Panc1 (cell line): ENCODE measurements around the gene RIPK3. TPM values are rescaled to one million over a fixed set of nuclear protein-coding genes. Genes with fewer than 3 reads are reported as not detected.

Experiments
- ATAC-seq: fragments of 200-7000 bp; cut with Tn5 transposase; 2 replicates; pipeline ENCODE4 v1.9.1; 2020; ENCODE audit warnings: mild to moderate bottlenecking, moderate library complexity
- BruUV-seq: library from RNA; stranded (reverse); fragments of 400-500 nt; replicated peaks from 2 replicates; lab custom pipeline; 2021; lab: Mats Ljungman, UMichigan
- CTCF ChIA-PET: fragments of 300-600 bp; sonication (Branson Sonifier 250); formaldehyde crosslinking; loops from one replicate; lab custom pipeline; 2022; ENCODE audit warnings: antibody characterized with exemption; lab: Charles Lee
- POLR2A ChIA-PET: fragments of 300-600 bp; sonication (Branson Sonifier 250); formaldehyde crosslinking; loops from one replicate; lab custom pipeline; 2022; ENCODE audit warnings: antibody characterized with exemption; lab: Charles Lee
- DNase-seq: peaks from one replicate; pipeline ENCODE4 v3.0.0-alpha.2; 2010; ENCODE audit warnings: low read depth, low spot score
- H3K27ac ChIP-seq: 2 replicates; pipeline ENCODE4 v1.5.1; 2011; ENCODE audit warnings: mild to moderate bottlenecking, low read length, inconsistent platforms
- H3K27me3 ChIP-seq: fragments of 200-500 bp; sonication (Bioruptor generic); 2 replicates; pipeline ENCODE4 v1.6.0; 2014; ENCODE audit warnings: low read length, inconsistent platforms; ENCODE audit not compliant: control insufficient read depth, insufficient read depth
- H3K36me3 ChIP-seq: fragments of 200-500 bp; sonication (Bioruptor generic); 2 replicates; pipeline ENCODE4 v1.5.1; 2014; ENCODE audit warnings: inconsistent platforms, mild to moderate bottlenecking, low read length, moderate library complexity; ENCODE audit not compliant: control insufficient read depth, insufficient read depth
- H3K4me1 ChIP-seq: 2 replicates; pipeline ENCODE4 v1.5.1; 2011; ENCODE audit warnings: inconsistent platforms, mild to moderate bottlenecking, low read length, moderate library complexity; ENCODE audit not compliant: control insufficient read depth, insufficient read depth
- H3K4me3 ChIP-seq, 2 experiments: 2 replicates each; pipeline ENCODE4 v1.5.1; 2011 to 2012; ENCODE audit warnings: low read depth in 2 of 2, low read length in 2 of 2, mild to moderate bottlenecking in 2 of 2, inconsistent platforms in 1 of 2, moderate library complexity in 1 of 2
- H3K9me3 ChIP-seq: fragments of 200-500 bp; sonication (Bioruptor generic); 2 replicates; pipeline ENCODE4 v1.5.1; 2014; ENCODE audit warnings: low read depth, mild to moderate bottlenecking, inconsistent platforms, low read length, moderate library complexity; ENCODE audit not compliant: control insufficient read depth, insufficient read depth
- POLR2AphosphoS5 ChIP-seq: IDR thresholded peaks from 2 replicates; pipeline ENCODE4 v1.6.1; 2012; ENCODE audit warnings: mild to moderate bottlenecking, low read depth, low read length, moderate library complexity
- SIN3A ChIP-seq: IDR thresholded peaks from 2 replicates; pipeline ENCODE4 v1.6.1; 2012; ENCODE audit warnings: low read depth, mild to moderate bottlenecking, low read length, moderate library complexity, borderline replicate concordance; ENCODE audit not compliant: insufficient read depth
- TCF7L2 ChIP-seq: IDR thresholded peaks from 2 replicates; pipeline ENCODE4 v1.6.1; 2011; ENCODE audit warnings: mild to moderate bottlenecking, low read depth, low read length, inconsistent platforms
- in situ Hi-C: cut with HindIII; loops from 2 replicates; pipeline ENCODE4 v1.10.0; 2016; ENCODE audit warnings: low sequenced_read_pairs, low pct_unique_long_range_greater_than_20kb
- intact Hi-C: fragments of 100-400 bp; cut with micrococcal nuclease; formaldehyde crosslinking; loops from one replicate; pipeline ENCODE4 v1.10.0; 2022; ENCODE audit not compliant: unreplicated experiment
- total RNA-seq: library from RNA; stranded (reverse); gene quantifications from one replicate; pipeline ENCODE4 v1.2.1, GENCODE V29; 2021; ENCODE audit not compliant: unreplicated experiment
- TF ChIP-seq, protein P1 (sequence below): fragments of 450-650 bp; IDR thresholded peaks from 2 replicates; pipeline ENCODE4 v1.5.1; 2017; ENCODE audit warnings: mild to moderate bottlenecking
- TF ChIP-seq, protein P2 (sequence below), 2 experiments: IDR thresholded peaks; 2 replicates each; pipeline ENCODE4 v1.6.1; 2011 to 2012; ENCODE audit warnings: low read depth in 2 of 2, control low read depth in 1 of 2, low read length in 1 of 2, mild to moderate bottlenecking in 1 of 2, moderate library complexity in 1 of 2; ENCODE audit not compliant: insufficient read depth in 1 of 2

Gene RIPK3
- total RNA-seq, 1 experiment from 2014 or later: not detected

DNA sequence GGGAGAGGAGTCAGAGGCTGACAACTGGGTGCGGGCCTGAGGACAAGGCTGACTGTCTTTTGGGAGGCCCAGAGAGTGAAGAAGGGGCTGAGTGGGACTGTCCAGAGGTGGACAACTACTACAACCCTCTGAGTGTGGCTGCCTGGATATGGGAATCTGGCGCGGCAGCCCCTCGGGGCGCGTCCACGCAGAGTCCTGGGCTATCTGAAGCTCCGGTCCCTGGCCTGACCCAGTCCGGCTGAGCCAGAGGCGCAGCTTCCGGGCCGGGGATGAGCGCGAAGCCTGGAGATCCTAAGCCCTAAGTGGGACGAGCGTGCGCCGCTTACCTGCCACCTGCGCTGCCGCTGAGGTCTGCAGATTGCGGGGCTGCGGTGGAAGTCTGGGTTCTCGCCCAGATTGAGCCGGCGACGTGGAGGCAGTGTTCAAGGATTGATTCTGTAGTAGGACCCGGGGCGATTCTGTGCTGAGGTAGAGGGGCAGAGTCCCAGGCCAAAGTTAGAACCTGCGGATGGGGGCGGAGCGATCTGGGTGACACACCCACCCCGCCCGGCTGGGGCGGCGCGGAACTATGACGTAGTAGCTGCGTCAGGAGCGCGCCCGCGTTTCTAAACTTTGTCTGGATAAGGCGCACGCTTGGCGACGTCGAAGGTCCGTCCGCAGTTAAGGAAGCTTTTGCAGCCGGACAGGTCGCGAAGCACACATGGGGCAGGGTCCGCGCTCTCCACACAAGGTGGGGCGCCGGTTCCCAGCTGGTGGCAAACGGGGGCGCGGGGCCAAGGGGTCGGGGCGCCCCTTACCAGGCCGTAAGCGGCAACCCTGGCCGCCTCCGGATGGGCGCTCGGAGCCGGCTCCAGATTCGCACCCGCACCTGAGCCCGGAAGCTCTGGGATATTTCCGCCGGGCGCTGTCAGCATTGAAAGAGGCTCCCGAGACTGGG is 40.3 kb downstream of the RIPK3 start, which contains the start of the genes DHRS1 and NOP9:
Gene DHRS1, minus strand, starts transcription at position 526 of the 937 bp plus-strand sequence. CDS start 674 bp downstream, outside the sequence.
Gene NOP9, plus strand, starts transcription at position 596 of the 937 bp plus-strand sequence. Its CDS starts 105 bp downstream, at position 701.
- peak within 1 kb of the TSS; percentile 77 for H3K27ac ChIP-seq
- DNase-seq (peak; percentile 46), ATAC-seq (peak; percentile 87)
- TSS peak; percentile 70 for BruUV-seq
- H3K27me3 ChIP-seq: no peaks in the 10 kb centered on the region
- H3K9me3 ChIP-seq: no peaks in the 10 kb centered on the region
- ChIA-PET POLR2A (interaction anchor here (0.6 to 0.7 kb wide), 3 partner anchors 52 to 1430 kb away, joined by 3 to 10 read pairs (median 4); partner anchors contain the start of gene TINF2), CTCF (interaction anchor here (0.5 to 1.6 kb wide), 3 partner anchors 44 to 84 kb away, joined by 3 to 6 read pairs (median 3); partner anchors contain the start of genes MDP1 and TINF2)
- in situ Hi-C loops (no loop called here), intact Hi-C loops (no loop called here)
- H3K4me1 ChIP-seq: peaks cover 7% of the 10 kb centered on the region; the same call in 1 of the 2 replicates
- peak within 1 kb of the TSS; percentile 89 to 92 for H3K4me3 ChIP-seq
- TF ChIP-seq, protein P1, sequence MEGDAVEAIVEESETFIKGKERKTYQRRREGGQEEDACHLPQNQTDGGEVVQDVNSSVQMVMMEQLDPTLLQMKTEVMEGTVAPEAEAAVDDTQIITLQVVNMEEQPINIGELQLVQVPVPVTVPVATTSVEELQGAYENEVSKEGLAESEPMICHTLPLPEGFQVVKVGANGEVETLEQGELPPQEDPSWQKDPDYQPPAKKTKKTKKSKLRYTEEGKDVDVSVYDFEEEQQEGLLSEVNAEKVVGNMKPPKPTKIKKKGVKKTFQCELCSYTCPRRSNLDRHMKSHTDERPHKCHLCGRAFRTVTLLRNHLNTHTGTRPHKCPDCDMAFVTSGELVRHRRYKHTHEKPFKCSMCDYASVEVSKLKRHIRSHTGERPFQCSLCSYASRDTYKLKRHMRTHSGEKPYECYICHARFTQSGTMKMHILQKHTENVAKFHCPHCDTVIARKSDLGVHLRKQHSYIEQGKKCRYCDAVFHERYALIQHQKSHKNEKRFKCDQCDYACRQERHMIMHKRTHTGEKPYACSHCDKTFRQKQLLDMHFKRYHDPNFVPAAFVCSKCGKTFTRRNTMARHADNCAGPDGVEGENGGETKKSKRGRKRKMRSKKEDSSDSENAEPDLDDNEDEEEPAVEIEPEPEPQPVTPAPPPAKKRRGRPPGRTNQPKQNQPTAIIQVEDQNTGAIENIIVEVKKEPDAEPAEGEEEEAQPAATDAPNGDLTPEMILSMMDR: no peak
- peak; percentile 95; the same call in 1 of the 2 replicates for TF ChIP-seq SIN3A
- TF ChIP-seq POLR2AphosphoS5: peak; percentile 75
- TF ChIP-seq TCF7L2: no peak
- TF ChIP-seq, protein P2, sequence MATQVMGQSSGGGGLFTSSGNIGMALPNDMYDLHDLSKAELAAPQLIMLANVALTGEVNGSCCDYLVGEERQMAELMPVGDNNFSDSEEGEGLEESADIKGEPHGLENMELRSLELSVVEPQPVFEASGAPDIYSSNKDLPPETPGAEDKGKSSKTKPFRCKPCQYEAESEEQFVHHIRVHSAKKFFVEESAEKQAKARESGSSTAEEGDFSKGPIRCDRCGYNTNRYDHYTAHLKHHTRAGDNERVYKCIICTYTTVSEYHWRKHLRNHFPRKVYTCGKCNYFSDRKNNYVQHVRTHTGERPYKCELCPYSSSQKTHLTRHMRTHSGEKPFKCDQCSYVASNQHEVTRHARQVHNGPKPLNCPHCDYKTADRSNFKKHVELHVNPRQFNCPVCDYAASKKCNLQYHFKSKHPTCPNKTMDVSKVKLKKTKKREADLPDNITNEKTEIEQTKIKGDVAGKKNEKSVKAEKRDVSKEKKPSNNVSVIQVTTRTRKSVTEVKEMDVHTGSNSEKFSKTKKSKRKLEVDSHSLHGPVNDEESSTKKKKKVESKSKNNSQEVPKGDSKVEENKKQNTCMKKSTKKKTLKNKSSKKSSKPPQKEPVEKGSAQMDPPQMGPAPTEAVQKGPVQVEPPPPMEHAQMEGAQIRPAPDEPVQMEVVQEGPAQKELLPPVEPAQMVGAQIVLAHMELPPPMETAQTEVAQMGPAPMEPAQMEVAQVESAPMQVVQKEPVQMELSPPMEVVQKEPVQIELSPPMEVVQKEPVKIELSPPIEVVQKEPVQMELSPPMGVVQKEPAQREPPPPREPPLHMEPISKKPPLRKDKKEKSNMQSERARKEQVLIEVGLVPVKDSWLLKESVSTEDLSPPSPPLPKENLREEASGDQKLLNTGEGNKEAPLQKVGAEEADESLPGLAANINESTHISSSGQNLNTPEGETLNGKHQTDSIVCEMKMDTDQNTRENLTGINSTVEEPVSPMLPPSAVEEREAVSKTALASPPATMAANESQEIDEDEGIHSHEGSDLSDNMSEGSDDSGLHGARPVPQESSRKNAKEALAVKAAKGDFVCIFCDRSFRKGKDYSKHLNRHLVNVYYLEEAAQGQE (IDR thresholded peaks at IDR 0.05; ENCODE audit: insufficient read depth in 1 of 2, low read depth in 2 of 2, low read length in 1 of 2): no peak
- peaks cover 9% of the 10 kb centered on the region; the same call in 1 of the 2 replicates for H3K36me3 ChIP-seq

DNA sequence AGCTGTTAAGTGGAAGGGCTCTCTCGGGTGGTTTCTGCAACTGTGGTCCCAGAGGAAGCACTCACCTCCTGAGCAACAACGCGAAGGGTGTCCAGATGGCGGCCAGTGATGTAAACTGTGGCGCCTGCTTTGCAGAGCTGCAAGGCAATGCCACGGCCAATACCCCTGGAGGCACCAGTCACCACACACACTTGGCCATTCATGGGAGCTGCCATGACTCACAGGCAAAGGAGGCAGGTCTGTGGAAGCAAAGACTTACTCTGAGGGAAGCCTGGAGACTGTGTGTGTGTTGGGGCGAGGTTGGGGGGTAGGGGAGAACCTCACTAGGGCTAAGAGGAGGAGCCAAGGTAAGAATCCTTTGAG is 40.9 kb downstream of the RIPK3 start:
- in situ Hi-C loops (no loop called here), intact Hi-C loops (no loop called here)
- BruUV-seq: no TSS peak
- Histone ChIP-seq H3K4me3 (peak overlapping the region; percentile 89 to 92), H3K4me1 (peaks cover 7% of the 10 kb centered on the region; the same call in 1 of the 2 replicates), H3K36me3 (peaks cover 9% of the 10 kb centered on the region; the same call in 1 of the 2 replicates), H3K27me3 (no peaks in the 10 kb centered on the region), H3K9me3 (no peaks in the 10 kb centered on the region), H3K27ac (peak overlapping the region; percentile 68)
- TF ChIP-seq TCF7L2 (no peak), SIN3A (no peak), POLR2AphosphoS5 (no peak)
- TF ChIP-seq, protein P1: no peak
- TF ChIP-seq, protein P2 (IDR thresholded peaks at IDR 0.05; ENCODE audit: insufficient read depth in 1 of 2, low read depth in 2 of 2, low read length in 1 of 2): no peak
- no peak for DNase-seq
- ATAC-seq: peak; percentile 50
- CTCF ChIA-PET: interaction anchor here (0.5 to 1.6 kb wide), 3 partner anchors 43 to 83 kb away, joined by 3 to 6 read pairs (median 3); partner anchors contain the start of genes MDP1 and TINF2
- POLR2A ChIA-PET: no interaction called here
